Adipose tissue (tissue), 3 donors: ENCODE results near the gene MTMR12. TPM values are rescaled to one million over a fixed set of nuclear protein-coding genes. Genes with fewer than 3 reads are reported as not detected.

Source experiments
- H3K27ac ChIP-seq: one replicate; pipeline ENCODE4 v1.5.1; 2013; ENCODE audit warnings: low read depth, low read length
- WGBS, 3 donors: extraction: QIAGEN DNeasy Blood & Tissue Kit; methylation state at CpG; one replicate each; pipeline ENCODE4 v1.1.7; 2013; 5-methylcytosine and 5-hydroxymethylcytosine counted together
- polyA plus RNA-seq, 3 donors: library from polyadenylated mRNA; stranded (reverse); fragments of 200-250 nt; gene quantifications; one replicate each; pipeline ENCODE4 v1.2.3, GENCODE V29; 2013
- donor health status: healthy with polysubstance abuse.
- donor health status: Bipolar disorder and iron deficiency.
- donor health status: healthy.

Gene MTMR12
- polyA plus RNA-seq, 3 donors = 13.6 to 21.8 (median 14.5) TPM

DNA sequence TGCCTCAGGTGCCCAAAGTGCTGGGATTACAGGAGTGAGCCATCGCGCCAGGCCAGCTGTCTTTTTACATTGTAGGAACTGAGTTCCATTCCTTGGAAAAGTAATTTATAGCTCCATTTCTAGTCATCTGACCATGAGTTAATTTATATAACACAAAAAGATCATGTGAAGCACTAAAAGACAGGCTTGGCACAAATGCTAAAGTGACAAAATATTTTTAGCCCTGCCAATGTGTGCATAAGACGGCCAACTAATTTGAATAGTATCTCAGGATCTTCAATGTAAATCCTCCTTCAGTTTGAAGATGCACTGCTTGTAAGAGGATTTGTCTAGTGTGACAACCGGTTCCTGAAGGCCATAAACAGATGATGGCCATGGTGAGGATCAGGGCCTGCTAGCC, 49.1 kb downstream of the MTMR12 start:
- H3K27ac ChIP-seq = no peak overlapping the region
- WGBS, 3 donors = 91 to 99% (median 97%) methylated on average over 4 of the region's 4 CpGs

DNA sequence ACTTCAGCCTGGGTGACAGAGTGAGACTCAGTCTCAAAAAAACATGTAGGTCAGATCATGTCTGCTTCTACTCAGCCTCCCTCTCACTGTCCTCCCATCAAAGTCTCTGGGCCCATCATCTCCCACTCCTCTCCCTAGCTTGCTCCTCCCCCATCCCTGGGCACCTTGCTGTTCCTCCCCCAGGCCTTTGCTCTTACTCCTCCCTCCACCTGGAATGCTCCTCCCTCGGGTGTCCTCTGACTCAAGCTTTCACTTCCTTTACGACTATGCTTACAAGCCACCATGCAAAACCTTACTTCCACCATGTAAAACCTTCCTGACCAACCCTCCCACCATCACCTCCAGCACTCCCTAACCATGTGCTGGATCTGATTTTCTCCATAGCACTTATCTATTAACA, 51.5 kb downstream of the MTMR12 start:
- 67 to 77% (median 72%) methylated on average over 2 of the region's 2 CpGs for WGBS, 3 donors
- H3K27ac ChIP-seq = no peak overlapping the region

GRCh38 chr5:32259033-32259432, 53.7 kb downstream of the MTMR12 start:
- WGBS, 3 donors = 64 to 95% (median 72%) methylated on average over 1 of the region's 1 CpG
- H3K27ac ChIP-seq = no peak overlapping the region

DNA sequence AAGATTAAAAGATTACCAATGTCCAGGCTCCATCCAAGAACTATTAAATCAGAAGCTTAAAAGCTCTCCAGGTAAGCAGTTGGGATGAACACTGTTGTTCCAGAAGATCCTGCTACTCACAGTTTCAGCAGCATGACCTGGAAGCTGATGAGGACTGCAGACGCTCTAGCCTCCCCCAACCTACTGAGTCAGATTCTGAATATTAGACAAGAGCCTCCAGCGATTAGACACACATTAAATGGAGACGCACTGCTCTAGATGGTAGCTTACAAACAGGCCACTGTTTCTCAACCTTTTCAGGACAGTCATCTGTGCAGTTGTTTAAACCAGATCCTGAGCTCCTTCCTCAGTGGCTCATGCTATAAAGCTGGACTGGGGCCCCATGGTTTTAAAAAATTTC, 54.3 kb downstream of the MTMR12 start:
- H3K27ac ChIP-seq = no peak overlapping the region
- 90 to 96% (median 96%) methylated on average over 3 of the region's 3 CpGs for WGBS, 3 donors

GRCh38 chr5:32255540-32255900, 57.2 kb downstream of the MTMR12 start:
- WGBS, 3 donors = 76 to 93% (median 83%) methylated on average over 2 of the region's 2 CpGs
- H3K27ac ChIP-seq = no peak overlapping the region

DNA sequence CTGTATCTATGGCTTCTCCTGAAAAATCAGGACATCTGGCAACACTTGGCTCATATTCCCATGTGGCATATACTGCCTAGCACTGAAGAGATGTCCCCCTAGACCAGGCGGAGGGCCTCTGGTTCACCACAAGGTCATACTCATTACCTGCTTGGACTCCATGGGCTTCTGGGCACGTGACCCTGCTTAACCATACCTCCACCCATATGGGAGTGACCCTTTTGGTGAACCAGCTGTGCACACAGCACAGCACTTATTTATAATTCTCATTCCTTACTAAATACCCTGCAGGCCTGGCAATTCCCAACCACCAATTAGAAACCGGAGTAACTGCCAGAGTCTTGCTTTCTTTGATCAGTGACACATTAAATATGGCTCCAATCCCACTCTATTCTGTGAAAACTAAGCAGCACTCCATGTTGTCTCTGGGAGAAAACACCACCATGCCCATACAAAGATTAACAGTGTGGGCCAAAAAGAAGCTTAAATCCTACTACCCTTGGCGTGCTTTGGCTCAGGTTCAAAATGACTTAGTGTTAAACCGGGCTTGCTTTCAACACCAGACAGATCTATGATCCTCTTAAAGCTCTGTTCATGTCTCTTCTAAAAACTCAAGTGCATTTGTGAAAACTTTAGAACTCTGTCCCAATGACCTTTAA, 57.7 kb downstream of the MTMR12 start:
- WGBS, 3 donors = 46 to 71% (median 61%) methylated on average over 5 of the region's 5 CpGs
- H3K27ac ChIP-seq = no peak overlapping the region

DNA sequence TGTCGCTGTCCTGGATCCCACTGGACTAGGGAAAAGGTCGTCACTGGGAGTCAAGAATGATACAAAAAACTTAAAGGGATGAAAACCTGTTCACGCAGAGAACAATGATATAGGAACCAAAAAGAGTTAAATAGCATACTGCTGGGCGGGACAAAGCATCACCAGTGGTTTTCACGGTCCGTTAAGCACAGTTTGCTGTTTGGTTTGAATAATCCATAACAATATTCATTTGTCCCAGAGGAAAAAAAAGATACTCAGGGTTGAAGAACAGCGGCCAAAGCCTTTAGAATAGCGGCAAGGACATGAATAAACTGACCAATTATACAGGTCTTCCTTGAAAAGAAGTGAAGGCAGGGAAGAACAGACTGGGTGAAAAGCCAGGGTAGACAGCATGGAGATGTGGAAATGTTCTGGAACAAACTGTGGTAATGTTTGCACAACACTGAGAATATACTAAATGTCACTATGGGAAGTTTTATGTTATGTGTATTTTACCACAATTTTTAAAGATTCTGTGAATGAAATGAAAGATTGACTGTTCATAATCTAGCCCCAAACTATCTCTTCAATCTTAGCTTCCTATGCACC, 60.8 kb downstream of the MTMR12 start:
- H3K27ac ChIP-seq = no peak overlapping the region
- 74 to 90% (median 79%) methylated on average over 8 of the region's 8 CpGs for WGBS, 3 donors

DNA sequence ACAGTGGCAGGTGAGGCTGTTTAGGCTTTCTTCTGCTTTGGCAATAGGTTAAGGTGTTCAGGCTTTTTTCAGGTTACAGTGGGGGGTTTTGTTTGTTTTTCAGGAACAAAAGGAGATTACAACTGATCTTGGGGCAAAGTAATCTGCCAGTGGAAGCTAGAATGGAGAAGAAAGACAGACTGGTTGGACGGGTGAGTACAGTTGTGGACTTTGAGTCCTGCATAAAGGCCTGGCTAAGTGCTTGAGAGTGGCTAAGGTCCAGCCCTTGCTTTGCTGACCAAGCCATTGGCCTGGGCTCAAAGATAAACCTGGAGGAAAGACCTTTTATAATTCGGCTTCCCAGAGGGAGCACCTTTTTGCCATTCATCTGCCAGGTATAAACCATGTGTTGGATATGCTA, 63.1 kb downstream of the MTMR12 start:
- H3K27ac ChIP-seq = no peak overlapping the region
- WGBS, 3 donors = 36 to 90% (median 90%) methylated on average over 2 of the region's 2 CpGs

GRCh38 chr5:32245742-32246141, 67.0 kb downstream of the MTMR12 start:
- no peak overlapping the region for H3K27ac ChIP-seq
- WGBS, 3 donors = 91 to 98% (median 92%) methylated on average over 1 of the region's 1 CpG

DNA sequence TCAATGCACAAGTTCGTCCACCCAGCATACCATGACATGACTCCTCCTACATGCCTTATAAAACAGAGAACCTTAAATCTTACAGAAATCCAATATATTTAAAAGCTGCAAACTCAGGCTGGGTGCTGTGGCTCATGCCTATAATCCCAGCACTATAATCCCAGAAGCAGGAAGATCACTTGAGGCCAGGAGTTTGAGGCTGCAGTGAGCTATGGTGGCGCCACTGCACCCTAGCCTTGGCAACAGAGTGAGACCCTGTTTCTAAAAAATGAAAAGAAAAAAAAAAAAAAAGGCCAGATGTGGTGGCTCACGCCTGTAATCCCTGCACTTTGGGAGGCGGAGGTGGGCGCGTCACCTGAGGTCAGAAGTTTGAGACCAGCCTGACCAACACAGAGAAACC, 68.7 kb downstream of the MTMR12 start:
- WGBS, 3 donors = 97 to 100% (median 98%) methylated on average over 6 of the region's 6 CpGs
- H3K27ac ChIP-seq = no peak overlapping the region

GRCh38 chr5:32241034-32241783, 71.5 kb downstream of the MTMR12 start:
- no peak overlapping the region for H3K27ac ChIP-seq
- 72 to 83% (median 81%) methylated on average over 7 of the region's 7 CpGs for WGBS, 3 donors

DNA sequence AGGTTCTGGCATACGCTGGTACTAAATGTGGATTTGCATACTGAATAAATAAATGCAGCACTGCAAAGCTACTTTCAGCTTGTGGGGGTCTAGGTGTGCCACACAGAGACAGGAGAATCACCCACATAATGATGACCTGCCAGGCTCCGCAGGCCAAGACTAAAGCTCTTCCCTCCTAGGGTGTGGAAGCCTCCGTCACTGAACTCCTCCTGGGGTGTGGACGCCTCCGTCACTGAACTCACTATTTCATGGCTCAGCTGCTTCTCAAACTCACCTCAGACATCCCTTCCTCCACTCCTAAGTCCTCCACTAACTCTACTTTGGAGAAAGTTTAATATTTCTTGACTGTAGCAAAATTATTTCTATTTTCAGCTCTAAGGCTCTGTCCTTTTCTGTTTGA, 73.4 kb downstream of the MTMR12 start:
- no peak overlapping the region for H3K27ac ChIP-seq

GRCh38 chr5:32233696-32234447, 78.9 kb downstream of the MTMR12 start:
- H3K27ac ChIP-seq = no peak overlapping the region
- WGBS, 3 donors = 31 to 54% (median 50%) methylated on average over 10 of the region's 10 CpGs

More for the DNA sequence above, 73.4 kb downstream of the MTMR12 start:
- WGBS, 3 donors = 91 to 95% (median 94%) methylated on average over 5 of the region's 5 CpGs

DNA sequence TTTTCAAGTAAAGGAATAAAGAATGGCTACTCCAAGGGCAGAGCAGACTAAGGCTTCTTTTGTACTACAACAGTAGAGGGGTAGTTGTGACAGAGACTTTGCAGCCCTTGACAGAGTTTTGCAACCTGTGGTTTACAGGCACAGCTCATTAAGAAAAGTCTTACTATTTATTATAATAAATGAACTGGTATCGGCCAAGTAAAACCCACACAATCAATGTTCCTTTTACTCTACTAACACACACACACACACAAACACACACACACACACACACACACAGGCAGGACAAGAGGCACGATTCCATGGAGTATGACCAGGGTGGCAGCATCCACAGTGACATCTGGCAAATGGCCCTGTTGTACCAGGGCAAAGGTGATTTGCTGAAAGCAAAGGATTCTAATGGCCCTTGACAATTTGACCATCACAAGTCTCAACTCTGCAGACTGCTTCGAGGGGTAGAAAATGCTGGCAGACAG, 79.5 kb downstream of the MTMR12 start:
- 30 to 56% (median 53%) methylated on average over 3 of the region's 3 CpGs for WGBS, 3 donors
- no peak overlapping the region for H3K27ac ChIP-seq

- H3K27ac ChIP-seq = no peak overlapping the region
- 22 to 37% (median 29%) methylated on average over 11 of the region's 11 CpGs for WGBS, 3 donors
Observed at GRCh38 chr5:32232441-32233219, 80.1 kb downstream of the MTMR12 start.

DNA sequence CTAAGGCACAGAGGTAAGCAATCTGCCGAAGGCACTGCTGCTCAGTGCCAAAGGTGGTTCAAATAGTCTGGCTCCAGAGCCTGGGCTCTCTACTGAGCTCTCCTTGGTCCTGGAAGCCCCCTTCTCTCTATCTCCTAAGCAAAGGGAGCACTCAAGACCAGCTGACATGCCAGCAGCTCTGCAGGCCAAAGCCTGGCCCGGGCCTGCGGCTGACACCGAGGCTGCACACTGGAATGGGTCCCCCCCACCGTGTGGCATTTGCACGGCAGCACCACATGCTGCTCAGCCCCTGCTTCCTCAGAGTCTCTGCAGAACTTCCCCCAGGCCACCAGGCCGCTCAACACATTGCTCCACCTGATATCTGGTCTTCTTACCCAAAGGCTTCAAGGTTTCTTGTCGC, 80.8 kb downstream of the MTMR12 start:
- WGBS, 3 donors = 32 to 58% (median 54%) methylated on average over 6 to 8 of the region's 8 CpGs
- no peak overlapping the region for H3K27ac ChIP-seq

- no peak overlapping the region for H3K27ac ChIP-seq
- 46 to 63% (median 53%) methylated on average over 6 of the region's 6 CpGs for WGBS, 3 donors
Observed at GRCh38 chr5:32231241-32231640, 81.5 kb downstream of the MTMR12 start.
